Nucleus accumbens (tissue), 56 donors: ENCODE results near the gene PAX9.
"Not testable (repeated sequence)": the region's sequence is repeated elsewhere in the genome, so short reads cannot be mapped to it uniquely, and the experiment has no call there.

Experiments
- DNase-seq, 56 donors: peaks; one replicate each; lab custom pipeline; 2025; lab: John Stamatoyannopoulos, UW

The PAX9 gene

DNA sequence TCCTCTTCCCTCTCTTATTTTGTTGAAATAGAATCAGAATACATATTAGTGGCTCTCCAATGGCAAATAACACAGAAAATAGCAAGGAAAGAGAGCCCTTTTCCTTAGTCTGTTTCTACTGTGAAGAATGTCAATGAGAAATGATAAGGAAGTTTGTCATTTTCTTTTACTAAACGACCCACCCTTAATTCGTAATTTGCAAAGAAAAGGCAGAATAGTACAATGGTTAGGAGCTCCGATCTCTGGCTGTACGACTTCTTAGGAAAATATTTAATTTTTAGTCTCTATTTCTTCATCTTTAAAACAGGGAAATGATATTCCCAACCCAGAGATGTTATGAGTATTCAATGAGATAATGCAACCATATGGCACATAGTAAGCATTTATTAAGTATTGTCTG, 6.0 kb downstream of the PAX9 start:
- no peak for DNase-seq

DNA sequence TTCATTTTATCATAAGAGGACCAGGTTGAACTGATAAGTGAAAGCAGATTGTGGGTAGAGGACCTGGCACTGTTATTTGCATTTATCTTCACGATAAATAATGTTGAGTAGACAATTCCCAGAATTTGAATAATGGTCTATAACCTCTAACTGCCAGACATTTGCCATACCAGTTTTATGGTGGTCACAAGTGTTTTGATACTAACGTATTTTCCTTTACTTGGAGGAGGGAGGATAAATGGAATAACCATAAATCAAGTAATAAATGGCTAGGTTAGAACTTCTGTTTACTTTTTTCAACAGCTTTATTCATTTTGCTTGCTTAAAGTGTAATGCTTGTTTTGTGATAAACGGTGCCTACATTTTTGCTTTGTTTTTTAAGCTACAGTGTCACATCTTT, 9.5 kb downstream of the PAX9 start:
- DNase-seq = no peak

DNA sequence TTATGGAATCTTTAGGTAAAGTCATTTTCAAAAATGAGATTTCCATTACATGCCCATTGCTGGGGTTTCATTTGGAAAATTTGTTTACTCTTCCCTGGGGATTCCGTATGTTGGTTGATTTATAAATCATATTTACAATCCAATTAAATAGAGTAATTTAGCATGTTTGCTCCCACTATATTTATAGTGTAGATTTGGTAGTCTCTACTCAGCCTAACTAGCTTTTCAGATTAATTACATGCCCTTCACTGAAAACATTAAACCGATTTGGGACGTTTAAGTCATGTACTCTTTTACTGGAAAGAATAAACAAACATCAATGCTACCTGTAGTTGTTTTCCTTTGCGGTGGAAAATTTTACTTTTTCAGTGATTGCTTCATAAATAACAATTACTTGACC, 10.4 kb downstream of the PAX9 start:
- no peak for DNase-seq

DNA sequence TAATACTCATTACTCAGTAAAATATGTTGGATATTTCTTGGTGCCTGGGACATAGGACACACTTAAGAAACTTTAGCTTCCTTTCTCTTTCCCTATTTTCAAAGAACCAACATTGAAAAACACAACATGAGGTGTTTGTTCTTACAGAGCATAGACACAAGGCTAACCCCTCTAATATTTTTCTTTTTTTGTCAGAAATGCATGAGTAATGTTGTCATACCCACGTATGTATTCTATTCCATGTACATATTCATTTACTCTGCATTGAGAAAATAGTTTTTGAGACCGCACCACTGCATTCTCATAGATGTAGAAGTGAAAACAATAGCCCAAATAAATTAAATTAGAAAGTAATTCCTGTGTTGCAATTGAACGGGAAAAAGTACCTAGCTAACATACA, 13.0 kb downstream of the PAX9 start:
- DNase-seq = no peak

DNA sequence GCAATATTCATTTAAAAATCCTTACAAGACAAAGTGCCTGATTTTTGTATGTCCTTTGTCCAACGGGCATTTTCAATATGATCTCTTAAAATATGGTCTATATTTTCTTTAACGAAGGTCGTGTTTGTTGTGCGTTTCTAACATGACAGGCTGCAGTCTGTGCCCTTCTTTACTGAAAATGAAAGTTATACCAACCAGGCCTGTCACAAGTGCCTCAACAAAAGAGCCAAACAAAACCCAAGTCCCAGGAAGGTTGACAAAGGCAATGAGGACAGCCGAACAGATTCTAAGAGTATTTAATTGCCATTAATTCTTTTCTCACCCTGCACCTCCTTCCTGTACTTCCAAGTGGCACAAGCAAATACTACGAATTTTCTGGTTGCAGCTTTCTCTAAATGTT, 13.9 kb downstream of the PAX9 start:
- DNase-seq = no peak

DNA sequence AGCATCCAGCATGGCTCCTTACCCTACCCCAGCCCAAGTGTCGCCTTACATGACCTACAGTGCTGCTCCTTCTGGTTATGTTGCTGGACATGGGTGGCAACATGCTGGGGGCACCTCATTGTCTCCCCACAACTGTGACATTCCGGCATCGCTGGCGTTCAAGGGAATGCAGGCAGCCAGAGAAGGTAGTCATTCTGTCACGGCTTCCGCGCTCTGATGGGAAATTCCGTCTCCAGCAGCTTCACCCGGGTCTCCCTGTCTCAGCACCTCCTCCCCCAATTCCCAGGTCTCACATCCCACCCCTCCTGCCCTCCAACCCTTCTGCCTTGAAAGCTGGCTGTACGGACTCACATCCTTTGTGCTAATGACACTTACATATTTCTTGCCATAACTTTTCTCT, 14.6 kb downstream of the PAX9 start:
- DNase-seq = no peak

DNA sequence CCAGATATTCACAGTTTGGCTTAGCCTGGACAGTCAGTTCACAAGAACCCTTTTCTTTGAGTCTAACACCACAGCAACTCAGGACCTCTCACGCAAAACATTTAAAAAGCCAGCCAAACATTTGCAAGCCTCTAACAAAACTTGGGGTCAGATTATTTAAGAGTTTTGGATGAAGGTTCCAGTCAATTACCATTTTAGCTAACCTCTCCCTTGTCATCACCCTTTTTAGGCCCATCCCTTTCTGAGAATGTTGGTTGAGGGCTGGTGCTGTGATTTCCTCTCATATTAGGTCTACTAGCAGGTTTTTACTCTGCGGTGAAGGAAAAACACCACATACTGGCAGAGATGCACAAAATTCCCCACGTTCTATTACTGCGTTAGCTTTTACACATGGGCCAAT, 20.7 kb downstream of the PAX9 start:
- DNase-seq = no peak

DNA sequence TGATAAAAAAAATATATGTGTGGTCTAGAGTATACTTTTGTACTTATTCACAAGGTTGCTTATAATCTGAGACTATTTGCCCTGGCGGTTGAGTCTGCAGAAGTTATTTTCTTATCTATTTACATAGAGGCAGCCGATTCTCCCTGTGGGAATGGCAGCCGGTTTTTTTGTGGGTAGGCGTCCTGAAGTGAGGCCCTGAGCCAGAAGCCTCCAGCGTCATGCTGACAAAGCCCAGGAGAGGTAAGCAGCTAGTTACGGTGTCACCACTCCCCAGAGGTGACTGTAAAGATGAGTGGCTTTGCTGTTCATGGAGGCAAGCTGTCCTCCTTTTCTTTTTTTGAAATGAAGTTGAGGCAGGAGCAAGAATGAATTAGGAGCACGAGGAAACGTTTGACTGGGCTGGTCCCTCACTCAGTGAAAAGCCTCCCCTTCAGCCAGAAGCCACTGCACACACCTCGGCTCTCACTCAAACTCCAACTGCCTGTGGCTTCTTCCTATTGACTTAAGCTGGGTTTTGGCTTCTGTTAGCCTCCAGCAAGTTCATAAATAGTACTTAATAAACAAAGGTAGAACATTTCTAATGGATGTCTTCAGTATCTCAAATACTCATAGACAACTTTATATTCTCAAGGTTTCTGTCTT, 21.5 kb downstream of the PAX9 start:
- DNase-seq = no peak

DNA sequence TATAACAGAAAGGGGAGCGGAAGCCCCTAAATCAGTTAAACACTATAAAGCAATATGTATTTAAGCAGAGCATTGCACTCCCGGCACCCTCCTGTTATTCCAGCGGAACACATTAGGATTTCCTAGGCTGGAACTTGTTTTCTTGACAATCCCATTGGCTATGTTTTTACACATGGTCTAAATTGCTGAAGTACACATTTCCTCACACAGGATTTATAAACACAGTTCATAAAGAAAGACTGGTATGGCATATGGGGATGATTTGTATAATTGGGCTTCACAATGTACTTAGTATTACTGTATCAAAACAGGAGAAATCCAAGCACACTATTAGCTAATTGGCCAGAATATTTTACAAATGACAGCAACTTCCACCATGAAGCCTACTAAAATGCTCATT, 23.3 kb downstream of the PAX9 start:
- no peak for DNase-seq

DNA sequence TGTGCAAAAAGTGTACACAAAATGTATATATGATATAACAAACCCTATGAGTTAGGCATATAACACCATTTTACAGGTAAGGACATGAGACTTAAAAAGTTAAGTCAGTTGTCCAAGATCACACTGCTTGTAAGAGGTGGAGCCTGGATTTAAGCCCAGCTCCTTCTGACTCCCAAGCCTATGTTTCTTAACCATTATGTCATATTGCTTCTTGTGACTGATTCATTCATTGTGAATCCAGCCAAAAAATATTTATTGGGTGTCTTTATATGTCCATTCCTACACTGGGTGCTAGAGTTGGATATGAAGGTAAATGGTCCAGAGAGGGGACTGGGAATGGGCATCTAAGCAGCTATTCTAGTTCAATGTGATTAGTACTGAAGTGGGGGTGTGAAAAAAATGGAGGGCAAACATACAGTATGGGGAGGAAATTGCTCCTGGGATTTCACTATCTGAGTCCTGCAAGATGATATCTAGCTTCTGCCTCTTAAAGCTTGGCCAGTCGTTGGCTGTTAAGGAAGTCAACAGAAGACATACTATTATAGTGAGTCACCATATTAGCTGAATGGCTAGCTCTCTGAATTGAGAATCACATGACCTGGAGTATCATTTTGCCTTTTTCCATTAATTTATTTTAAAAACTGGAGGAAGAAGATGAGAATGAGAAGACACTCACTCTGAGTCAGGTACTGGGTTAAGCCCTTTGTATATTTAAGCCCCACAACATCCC, 28.8 kb downstream of the PAX9 start:
- DNase-seq = no peak

DNA sequence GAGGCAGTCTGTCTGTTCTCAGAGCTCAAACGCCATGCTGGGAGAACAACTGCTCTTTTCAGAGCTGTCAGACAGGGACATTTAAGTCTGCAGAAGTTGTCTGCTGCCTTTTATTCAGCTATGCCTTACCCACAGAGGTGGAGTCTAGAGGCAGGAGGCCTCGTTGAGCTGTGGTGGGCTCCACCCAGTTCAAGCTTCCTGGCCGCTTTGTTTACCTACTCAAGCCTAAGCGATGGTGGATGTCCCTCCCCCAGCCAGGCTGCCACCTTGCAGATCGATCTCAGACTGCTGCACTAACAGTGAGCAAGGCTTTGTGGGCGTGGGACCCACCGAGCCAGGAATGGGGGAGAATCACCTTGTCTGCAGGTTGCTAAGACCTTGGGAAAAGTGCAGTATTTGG, 37.8 kb downstream of the PAX9 start:
- not testable (repeated sequence) for DNase-seq

DNA sequence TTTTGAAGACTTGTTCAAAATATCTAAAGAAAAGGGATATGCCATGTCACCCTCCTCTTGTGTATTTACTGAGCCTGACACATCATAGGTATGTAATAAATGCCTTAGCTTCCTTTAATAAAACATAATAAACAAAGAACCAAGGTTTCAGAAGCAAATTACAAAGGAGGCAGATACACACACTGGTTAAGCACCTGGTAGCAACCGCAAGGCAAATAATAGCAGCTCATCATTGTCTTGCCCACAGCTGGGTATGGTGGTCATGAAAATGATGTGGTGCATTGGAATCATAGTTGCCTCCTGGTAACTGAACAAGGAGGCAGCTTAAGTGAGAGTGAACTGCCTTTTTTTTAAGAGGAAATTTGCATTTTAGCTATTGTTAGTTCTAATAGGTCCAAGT, 39.0 kb downstream of the PAX9 start:
- no peak for DNase-seq

DNA sequence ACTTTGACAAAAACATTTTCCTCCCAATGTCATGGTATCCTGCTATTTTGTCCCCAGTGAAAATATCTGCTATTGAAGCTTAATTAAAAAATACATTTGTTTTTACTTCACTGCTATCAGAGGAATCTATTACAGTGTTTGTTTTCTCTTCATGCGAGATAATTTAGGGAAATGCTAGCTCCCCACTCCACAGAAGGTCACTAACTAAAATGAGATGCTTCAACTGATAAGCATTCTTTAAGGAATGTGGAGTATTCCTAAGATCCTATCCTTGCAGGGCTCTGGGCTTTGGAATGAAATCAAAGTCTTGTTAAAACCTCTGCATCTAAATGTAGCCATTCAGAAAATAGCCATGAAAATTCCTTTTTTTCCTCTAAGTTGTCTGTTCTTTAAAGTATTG, 39.5 kb downstream of the PAX9 start:
- no peak for DNase-seq

DNA sequence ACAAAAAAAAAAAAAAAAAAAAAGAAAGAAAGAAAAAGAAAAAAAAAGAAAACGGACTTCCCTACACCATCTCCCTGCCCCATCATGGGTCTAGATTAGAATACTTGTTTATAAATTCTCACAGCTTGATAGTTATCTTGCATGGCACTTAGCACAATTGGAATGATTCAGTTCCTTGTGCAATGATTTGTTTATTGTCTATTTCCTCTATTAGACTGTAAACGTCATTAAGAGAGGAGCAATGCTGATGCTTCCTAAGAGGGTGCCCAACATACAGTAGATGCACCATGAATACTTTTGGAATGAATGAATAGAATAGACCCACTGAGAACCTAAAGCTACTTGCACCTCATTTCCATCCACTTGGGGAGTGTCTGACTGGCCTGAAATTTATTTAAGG, 40.8 kb downstream of the PAX9 start:
- DNase-seq = no peak

DNA sequence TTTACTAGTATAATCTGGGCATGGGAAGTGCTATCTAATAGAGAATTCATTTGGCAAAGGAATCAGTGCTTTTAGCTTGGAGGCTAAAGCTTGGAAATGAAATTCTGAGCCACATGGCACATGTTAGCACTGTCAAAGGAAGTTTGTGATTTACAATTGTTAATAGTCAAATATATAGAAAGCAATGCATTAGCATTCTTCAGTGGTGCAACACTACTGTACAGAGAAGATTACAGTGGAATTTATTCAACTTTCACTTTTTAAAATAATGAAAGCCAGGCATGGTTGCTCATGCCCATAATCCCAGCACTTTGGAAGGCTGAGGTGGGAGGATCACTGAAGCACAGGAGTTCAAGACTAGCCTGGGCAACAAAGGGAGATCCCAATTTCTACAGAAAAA, 45.9 kb downstream of the PAX9 start:
- no peak for DNase-seq

DNA sequence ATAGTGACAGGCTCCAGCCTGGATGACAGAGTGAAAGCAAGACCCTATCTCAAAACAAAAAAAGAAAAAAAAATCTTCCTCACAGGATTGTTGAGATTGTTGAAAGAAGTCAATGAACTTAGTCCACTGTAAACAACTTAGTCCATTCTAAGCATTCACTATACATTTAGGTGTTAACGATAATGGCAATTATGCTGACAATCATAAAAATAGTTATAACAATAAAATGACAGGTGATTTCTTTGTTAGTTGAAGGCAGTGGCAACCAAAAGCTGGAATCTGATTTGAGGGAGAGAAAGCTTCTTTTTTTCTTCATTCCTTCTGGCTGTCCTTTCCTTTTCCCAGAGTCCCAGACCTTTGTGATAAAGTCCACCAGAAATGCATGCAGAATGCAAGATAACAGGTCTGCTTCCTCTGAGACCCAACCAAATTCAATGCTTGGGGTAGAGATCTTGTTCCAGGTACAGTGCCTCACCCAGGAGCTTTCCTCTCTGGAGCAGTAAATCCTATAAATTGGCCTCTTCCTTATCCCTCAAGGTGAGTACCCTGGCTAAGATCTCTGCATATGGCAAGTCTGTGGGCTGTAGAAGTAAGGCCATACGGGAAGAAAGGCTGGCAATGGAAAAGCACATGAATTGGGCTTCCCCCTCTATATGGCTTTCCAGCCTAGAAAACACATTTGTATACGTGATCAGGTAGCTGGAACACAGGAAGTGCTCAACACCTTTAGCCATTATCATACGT, 52.5 kb downstream of the PAX9 start:
- no peak for DNase-seq

DNA sequence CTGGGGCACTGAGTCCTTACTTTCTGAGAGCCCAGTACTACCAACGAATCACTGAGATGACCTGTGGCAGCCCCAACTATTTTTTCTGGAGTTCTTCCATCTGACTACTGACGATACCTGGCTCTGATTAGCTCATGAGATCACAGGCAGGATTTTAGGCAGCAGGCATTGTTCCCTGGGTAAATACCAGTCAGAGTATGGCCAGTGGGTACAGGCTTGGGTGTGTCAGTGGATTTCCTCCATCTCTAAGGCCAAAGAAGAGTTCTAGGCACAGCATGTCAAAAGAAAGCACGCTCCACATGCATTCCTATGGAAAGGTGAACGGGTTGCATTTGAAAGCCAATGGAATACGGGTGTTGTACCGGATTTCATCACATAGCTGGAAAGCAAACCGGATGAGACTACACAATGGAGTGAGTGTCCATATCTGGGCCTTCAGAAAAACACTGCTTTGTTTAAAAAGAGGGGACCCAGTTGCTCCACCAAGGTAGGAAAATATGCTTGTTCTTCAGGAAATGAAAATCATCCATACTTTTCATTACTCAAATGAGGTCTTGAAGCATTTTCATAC, 55.0 kb downstream of the PAX9 start:
- DNase-seq = no peak

DNA sequence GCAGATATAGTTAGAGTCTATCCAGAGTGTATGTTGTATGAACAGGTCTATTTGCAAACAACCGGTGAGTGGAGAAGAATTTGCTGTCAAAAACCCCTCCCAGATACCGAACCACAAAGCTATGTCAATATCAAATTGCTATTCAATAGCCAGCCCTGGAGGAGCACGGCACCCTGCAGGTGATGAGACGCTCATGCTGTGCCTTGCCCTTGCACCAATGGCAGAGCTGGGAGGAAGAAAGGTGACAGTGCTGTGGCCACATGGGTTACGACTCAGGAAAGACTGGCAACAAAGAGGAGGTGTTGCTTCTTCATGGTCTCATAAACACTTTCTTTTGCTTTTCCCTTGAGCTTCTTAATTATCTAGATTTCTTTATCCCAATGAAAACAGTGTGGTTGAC, 55.7 kb downstream of the PAX9 start:
- no peak for DNase-seq

DNA sequence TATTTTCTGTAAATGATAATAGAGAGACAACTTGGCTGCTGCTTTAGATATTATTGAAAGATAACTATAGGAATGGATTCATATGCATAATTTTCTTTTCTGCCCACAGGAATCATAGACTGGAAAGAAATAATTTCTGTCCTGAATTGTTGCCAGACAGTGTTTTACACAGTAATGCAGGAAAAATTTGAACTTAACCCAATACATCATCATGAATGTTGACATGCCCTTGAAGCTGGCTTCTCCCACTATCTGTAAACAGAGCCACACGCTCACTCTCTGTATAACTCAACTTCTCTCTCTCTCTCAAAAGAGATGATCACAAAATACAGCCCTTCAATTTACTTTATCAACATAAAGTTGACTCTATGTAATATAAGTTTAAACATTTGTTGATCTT, 56.6 kb downstream of the PAX9 start:
- DNase-seq = no peak

DNA sequence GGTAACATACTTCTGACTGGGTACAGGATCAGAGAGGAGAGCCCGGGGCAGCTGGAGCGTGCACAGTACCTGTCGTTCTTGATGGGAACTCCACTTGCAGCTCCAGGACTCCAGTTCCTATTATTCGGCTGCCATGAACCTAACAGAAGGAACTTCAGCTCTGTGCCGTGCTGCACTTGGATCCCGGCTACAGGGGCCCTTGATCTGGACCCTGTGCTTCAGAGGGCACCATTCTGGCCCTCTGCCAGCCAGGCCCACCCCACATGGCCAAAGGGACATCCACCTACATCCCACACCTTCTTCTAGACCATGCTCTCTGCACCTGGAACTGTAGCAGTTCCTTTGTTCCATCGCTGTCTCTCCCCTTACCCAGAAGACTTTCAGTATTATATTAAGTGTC, 58.2 kb downstream of the PAX9 start:
- no peak for DNase-seq

DNA sequence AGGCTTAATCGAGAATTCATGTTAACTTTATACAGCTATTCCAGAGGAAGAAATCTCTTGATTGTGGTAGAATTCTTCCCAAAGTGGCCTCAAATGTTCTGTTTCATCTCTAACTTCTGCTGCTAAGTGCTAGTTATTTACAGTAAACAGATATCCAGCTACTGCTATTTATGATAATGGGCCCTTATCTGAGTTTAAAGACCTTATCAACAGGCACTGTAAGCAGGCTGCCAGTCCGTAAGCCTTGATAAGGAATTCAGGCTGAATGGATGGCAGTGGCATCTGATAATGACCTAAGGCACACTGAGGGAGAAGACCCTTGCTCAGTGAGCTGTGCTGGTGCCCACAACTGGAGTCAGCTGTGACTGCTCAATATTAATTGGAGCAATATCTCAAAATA, 59.0 kb downstream of the PAX9 start:
- DNase-seq = no peak

DNA sequence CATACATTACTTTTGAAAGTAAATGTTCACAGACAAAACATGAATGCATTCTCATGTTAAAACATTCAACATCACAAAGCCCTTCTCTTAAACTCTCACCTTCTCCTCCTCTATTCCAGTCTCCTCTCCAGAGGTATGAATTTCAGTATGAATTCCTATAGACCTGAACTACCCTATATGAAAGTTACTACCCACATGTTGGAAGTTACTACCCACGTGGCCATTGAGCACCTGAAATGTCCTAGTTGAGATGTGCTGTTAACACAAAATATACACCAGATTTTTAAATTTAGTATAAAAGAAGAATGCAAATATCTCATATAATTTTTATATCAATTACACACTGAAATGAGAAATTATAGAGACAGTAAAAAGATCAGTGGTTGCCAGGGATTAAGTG, 60.2 kb downstream of the PAX9 start:
- DNase-seq = no peak
